Naive thymus-derived CD8-positive, alpha-beta T cell (primary cell): ENCODE measurements around the gene HOXA7. TPM values are rescaled to one million over a fixed set of nuclear protein-coding genes. Genes with fewer than 3 reads are reported as not detected.

ENCODE experiments used
- ATAC-seq, 2 donors: fragments of 150-1000 bp; cut with Tn5 transposase in 1 of 2; sonication (Bioruptor Pico), chemical (Tn5 transposase) in 1 of 2; 1 replicate in 1 of 2; 2 replicates in 1 of 2; pipeline ENCODE4 v1.10.0; 2021; ENCODE audit warnings: mild to moderate bottlenecking in 2 of 2, moderate library complexity in 2 of 2
- POLR2A ChIA-PET: fragments of 350-600 bp; sonication (Branson Sonifier 250); formaldehyde crosslinking; loops from one replicate; lab custom pipeline; 2021; ENCODE audit warnings: antibody characterized with exemption; lab: Charles Lee
- DNase-seq, 10 donors: peaks; one replicate each; pipeline versions ENCODE4 v3.0.0 to v3.0.0-alpha.2; 2020 to 2022
- H3K27ac Mint-ChIP-seq, 10 donors: one replicate each; pipeline ENCODE4 v1.8.0; 2020 to 2022; ENCODE audit warnings: mild to moderate bottlenecking in 10 of 10, mixed read lengths in 10 of 10, moderate library complexity in 4 of 10, inconsistent platforms in 1 of 10
- H3K27me3 Mint-ChIP-seq, 5 donors: one replicate each; pipeline ENCODE4 v1.8.0; 2021 to 2022; ENCODE audit warnings: mixed read lengths in 5 of 5
- H3K36me3 Mint-ChIP-seq, 3 donors: one replicate each; pipeline ENCODE4 v1.8.0; 2020 to 2022; ENCODE audit warnings: mixed read lengths in 3 of 3, mild to moderate bottlenecking in 2 of 3, inconsistent platforms in 1 of 3
- H3K4me1 Mint-ChIP-seq, 4 donors: one replicate each; pipeline ENCODE4 v1.8.0; 2021 to 2022; ENCODE audit warnings: mixed read lengths in 4 of 4
- H3K4me3 Mint-ChIP-seq, 10 donors: one replicate each; pipeline ENCODE4 v1.8.0; 2020 to 2022; ENCODE audit warnings: mild to moderate bottlenecking in 10 of 10, mixed read lengths in 10 of 10, moderate library complexity in 6 of 10, inconsistent platforms in 1 of 10
- H3K9me3 Mint-ChIP-seq, 9 donors: one replicate each; pipeline ENCODE4 v1.8.0; 2020 to 2022; ENCODE audit warnings: mixed read lengths in 9 of 9, mild to moderate bottlenecking in 3 of 9, inconsistent platforms in 1 of 9, moderate library complexity in 1 of 9
- polyA plus RNA-seq, 3 donors: library from polyadenylated mRNA; unstranded; fragments of 300-500 nt; fragmentation: Illumina TruSeq; gene quantifications; one replicate each; pipeline ENCODE4 v1.2.3, GENCODE V29; 2021
- total RNA-seq, 8 experiments: library from RNA in 2 of 8; stranded (reverse) in 2 of 8; gene quantifications; one replicate each; pipeline ENCODE4 v1.2.3 and lab custom pipeline; 2021 to 2026

Gene HOXA7
- total and polyA plus RNA-seq, 5 experiments from 2014 or later, result not detected

DNA sequence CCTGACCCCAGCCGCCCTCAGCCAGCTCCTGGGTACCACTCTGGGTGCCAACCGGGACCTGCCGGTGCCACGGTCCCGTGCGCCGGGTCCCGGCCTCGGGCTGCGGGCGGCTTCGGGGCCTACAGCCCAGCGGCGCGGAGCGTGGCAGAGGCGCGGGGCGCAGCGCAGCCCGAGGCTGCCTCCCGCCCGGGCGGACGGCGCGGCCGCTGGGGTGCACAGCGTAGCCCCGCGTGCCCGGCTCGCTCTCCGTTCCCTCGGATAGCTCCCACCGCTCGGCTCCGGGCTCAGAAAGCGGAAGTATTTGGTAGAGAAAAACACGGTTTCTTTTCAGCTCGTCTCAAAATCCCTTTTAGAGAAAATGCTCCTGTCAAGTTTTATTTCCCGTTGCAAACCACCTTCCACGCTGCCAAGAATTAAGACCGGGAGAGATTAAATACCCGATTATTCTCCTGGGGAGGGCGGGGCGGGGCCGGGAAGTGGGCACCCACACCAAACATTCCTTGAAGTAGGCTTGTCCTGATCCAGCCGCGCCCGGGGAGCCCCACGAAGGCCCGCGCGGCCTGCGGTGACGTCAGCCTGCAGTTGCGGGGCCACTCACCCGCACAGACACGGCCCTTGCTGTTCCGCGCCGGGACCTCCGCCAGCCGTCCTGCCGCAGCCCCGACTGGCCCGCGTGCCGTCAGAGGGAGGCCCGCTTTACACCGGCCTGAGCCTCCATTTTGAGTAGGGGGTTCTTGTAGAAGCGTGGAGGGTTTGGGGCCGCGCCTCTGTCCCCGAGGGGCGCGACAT is 36.3 kb upstream of the HOXA7 start:
- POLR2A ChIA-PET, result interaction anchor here (0.6 to 1.4 kb wide), 3 partner anchors 20 to 729 kb away, joined by 3 to 4 read pairs (median 4); no protein-coding TSS in a partner anchor
- H3K9me3 Mint-ChIP-seq, result peaks cover 0 to 8% (median 0%) of the 10 kb centered on the region in 9 donors
- H3K4me1 Mint-ChIP-seq, result peaks cover 18 to 41% (median 36%) of the 10 kb centered on the region in 4 donors
- H3K4me3 Mint-ChIP-seq, result peak overlapping the region; percentile 49 to 83 (median 74)
- peak; percentile 57 to 61 for ATAC-seq
- no peak for DNase-seq
- H3K36me3 Mint-ChIP-seq, result peaks cover 2 to 6% (median 5%) of the 10 kb centered on the region in 3 donors
- peak overlapping the region in 1 of 10 donors; percentile 65 for H3K27ac Mint-ChIP-seq
- H3K27me3 Mint-ChIP-seq, result peaks cover 67 to 99% (median 78%) of the 10 kb centered on the region in 5 donors

- POLR2A ChIA-PET, result interaction anchor here (0.6 to 1.4 kb wide), 2 partner anchors 19 to 541 kb away, joined by 4 read pairs; no protein-coding TSS in a partner anchor
- ATAC-seq (peak in 1 of 2 donors; percentile 13), DNase-seq (no peak)
- Mint-ChIP-seq H3K4me3 (peak overlapping the region; percentile 34 to 82 (median 67)), H3K27ac (peak overlapping the region in 1 of 10 donors; percentile 52), H3K27me3 (peaks cover 67 to 99% (median 78%) of the 10 kb centered on the region in 5 donors), H3K36me3 (peaks cover 0 to 6% (median 2%) of the 10 kb centered on the region in 3 donors), H3K9me3 (peaks cover 0 to 4% (median 0%) of the 10 kb centered on the region in 9 donors), H3K4me1 (peaks cover 19 to 49% (median 41%) of the 10 kb centered on the region in 4 donors)
Observed at GRCh38 chr7:27191833-27192545, 35.5 kb upstream of the HOXA7 start.

GRCh38 chr7:27191161-27191731 is 34.8 kb upstream of the HOXA7 start:
- POLR2A ChIA-PET, result interaction anchor here (1.1 to 1.6 kb wide), 2 partner anchors 8 to 34 kb away, joined by 3 to 5 read pairs; partner anchors contain the start of genes HOXA13 and HOXA7
- Mint-ChIP-seq H3K27me3 (peaks cover 68 to 99% (median 79%) of the 10 kb centered on the region in 5 donors), H3K4me1 (peaks cover 19 to 52% (median 43%) of the 10 kb centered on the region in 4 donors), H3K27ac (peak overlapping the region in 1 of 10 donors; percentile 72), H3K9me3 (peaks cover 0 to 4% (median 0%) of the 10 kb centered on the region in 9 donors), H3K4me3 (peak overlapping the region in 6 of 10 donors; percentile 1 to 66 (median 32)), H3K36me3 (peaks cover 0 to 6% (median 2%) of the 10 kb centered on the region in 3 donors)
- no peak for DNase-seq
- no peak for ATAC-seq

- H3K4me1 Mint-ChIP-seq, result peaks cover 26 to 63% (median 54%) of the 10 kb centered on the region in 4 donors
- H3K27ac Mint-ChIP-seq, result peak overlapping the region in 5 of 10 donors; percentile 6 to 81 (median 44)
- H3K9me3 Mint-ChIP-seq, result peaks cover 0 to 4% (median 0%) of the 10 kb centered on the region in 9 donors
- POLR2A ChIA-PET, result interaction anchor here (1.1 to 1.6 kb wide), 2 partner anchors 10 to 33 kb away, joined by 3 to 5 read pairs; partner anchors contain the start of genes HOXA13 and HOXA7
- H3K4me3 Mint-ChIP-seq, result peak overlapping the region in 6 of 10 donors; percentile 12 to 88 (median 56)
- DNase-seq (no peak), ATAC-seq (no peak)
- peaks cover 0 to 9% (median 2%) of the 10 kb centered on the region in 3 donors for H3K36me3 Mint-ChIP-seq
- peaks cover 69 to 99% (median 82%) of the 10 kb centered on the region in 5 donors for H3K27me3 Mint-ChIP-seq
Observed at GRCh38 chr7:27189997-27190748, 33.7 kb upstream of the HOXA7 start.

- H3K36me3 Mint-ChIP-seq, result peaks cover 0 to 9% (median 2%) of the 10 kb centered on the region in 3 donors
- H3K4me3 Mint-ChIP-seq, result peak overlapping the region in 9 of 10 donors; percentile 32 to 88 (median 77)
- peaks cover 0 to 4% (median 0%) of the 10 kb centered on the region in 9 donors for H3K9me3 Mint-ChIP-seq
- peaks cover 69 to 99% (median 81%) of the 10 kb centered on the region in 5 donors for H3K27me3 Mint-ChIP-seq
- POLR2A ChIA-PET, result interaction anchor here (1.9 kb wide), 1 partner anchor 9 kb away, joined by 4 read pairs; no protein-coding TSS in a partner anchor
- H3K27ac Mint-ChIP-seq, result peak overlapping the region in 5 of 10 donors; percentile 6 to 81 (median 44)
- DNase-seq (no peak), ATAC-seq (no peak)
- peaks cover 32 to 70% (median 61%) of the 10 kb centered on the region in 4 donors for H3K4me1 Mint-ChIP-seq
Observed at GRCh38 chr7:27189295-27189996, 33.0 kb upstream of the HOXA7 start.

GRCh38 chr7:27188386-27189294 is 32.2 kb upstream of the HOXA7 start:
- POLR2A ChIA-PET, result interaction anchor here (1.3 to 3.5 kb wide), 3 partner anchors 9 to 16 kb away, joined by 3 to 18 read pairs (median 4); no protein-coding TSS in a partner anchor
- Mint-ChIP-seq H3K36me3 (peaks cover 0 to 9% (median 2%) of the 10 kb centered on the region in 3 donors), H3K27ac (peak overlapping the region in 9 of 10 donors; percentile 17 to 76 (median 55)), H3K4me3 (peak overlapping the region; percentile 63 to 88 (median 76)), H3K9me3 (peaks cover 0 to 4% (median 0%) of the 10 kb centered on the region in 9 donors), H3K4me1 (peaks cover 32 to 74% (median 66%) of the 10 kb centered on the region in 4 donors), H3K27me3 (peaks cover 63 to 99% (median 76%) of the 10 kb centered on the region in 5 donors)
- peak; percentile 35 to 54 for ATAC-seq
- DNase-seq, result peak in 5 of 10 donors; percentile 0 to 74 (median 50)

DNA sequence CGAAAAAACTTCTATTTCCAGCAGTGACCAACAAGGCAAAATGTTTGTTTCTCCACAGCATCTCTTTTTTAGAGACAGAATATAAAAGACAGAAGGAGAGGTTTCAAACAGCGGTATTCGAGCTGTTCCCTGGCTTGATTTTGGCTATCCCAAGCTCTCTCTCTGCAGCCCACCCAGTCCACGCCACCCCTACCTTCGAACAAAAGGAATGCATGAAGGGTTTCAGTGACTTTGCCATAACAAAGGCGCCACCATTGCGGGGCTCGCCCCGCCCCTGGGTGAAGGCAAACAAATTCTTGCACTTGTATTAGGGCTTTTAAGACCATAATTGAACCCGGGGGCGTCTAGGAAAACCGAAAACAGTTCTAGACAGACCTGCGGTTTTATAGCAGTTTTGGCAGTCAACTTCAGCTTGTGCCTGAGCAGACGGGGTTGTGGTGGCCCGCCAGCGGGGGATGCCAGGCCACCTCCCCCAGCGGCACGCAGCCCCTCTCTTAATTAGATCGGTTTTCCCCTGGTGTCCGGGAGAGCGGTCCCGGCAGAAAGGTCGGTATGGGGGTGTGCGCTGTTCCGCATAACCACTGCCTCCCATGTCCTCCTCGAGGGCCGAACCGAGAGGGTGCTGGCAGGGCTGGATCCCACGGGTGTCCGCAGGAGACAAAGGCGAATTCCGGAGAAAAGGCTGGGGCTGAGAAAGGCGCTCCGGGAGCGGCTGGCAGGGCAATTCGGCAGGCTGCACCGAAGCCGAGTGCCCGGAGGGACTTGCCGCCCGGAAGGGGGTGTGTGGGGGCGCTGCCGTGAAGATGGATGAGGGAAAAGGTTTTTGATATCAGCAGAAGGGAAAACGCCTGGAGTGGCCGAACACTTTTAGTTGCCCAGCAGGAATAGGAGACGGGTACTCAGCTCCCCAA is 31.3 kb upstream of the HOXA7 start:
- peak in 1 of 10 donors; percentile 17 for DNase-seq
- H3K9me3 Mint-ChIP-seq, result peaks cover 0 to 4% (median 0%) of the 10 kb centered on the region in 9 donors
- POLR2A ChIA-PET, result interaction anchor here (0.7 to 3.5 kb wide), 5 partner anchors 8 to 988 kb away, joined by 3 to 18 read pairs (median 3); no protein-coding TSS in a partner anchor
- peaks cover 61 to 100% (median 74%) of the 10 kb centered on the region in 5 donors for H3K27me3 Mint-ChIP-seq
- peak overlapping the region in 5 of 10 donors; percentile 17 to 75 (median 55) for H3K27ac Mint-ChIP-seq
- ATAC-seq, result no peak
- peak overlapping the region; percentile 63 to 88 (median 76) for H3K4me3 Mint-ChIP-seq
- H3K4me1 Mint-ChIP-seq, result peaks cover 33 to 73% (median 64%) of the 10 kb centered on the region in 4 donors
- H3K36me3 Mint-ChIP-seq, result peaks cover 0 to 9% (median 2%) of the 10 kb centered on the region in 3 donors

- POLR2A ChIA-PET, result interaction anchor here (0.7 to 3.5 kb wide), 6 partner anchors 7 to 987 kb away, joined by 3 to 18 read pairs (median 3); no protein-coding TSS in a partner anchor
- H3K9me3 Mint-ChIP-seq, result peaks cover 0 to 4% (median 0%) of the 10 kb centered on the region in 9 donors
- H3K4me1 Mint-ChIP-seq, result peaks cover 34 to 69% (median 57%) of the 10 kb centered on the region in 4 donors
Observed at GRCh38 chr7:27186668-27187474, 30.4 kb upstream of the HOXA7 start.

More at GRCh38 chr7:27186668-27187474, 30.4 kb upstream of the HOXA7 start:
- peaks cover 62 to 97% (median 76%) of the 10 kb centered on the region in 5 donors for H3K27me3 Mint-ChIP-seq
- DNase-seq, result peak in 1 of 10 donors; percentile 3
- H3K27ac Mint-ChIP-seq, result peak overlapping the region in 2 of 10 donors; percentile 57 to 58
- ATAC-seq, result no peak
- peaks cover 0 to 9% (median 2%) of the 10 kb centered on the region in 3 donors for H3K36me3 Mint-ChIP-seq
- H3K4me3 Mint-ChIP-seq, result peak overlapping the region in 9 of 10 donors; percentile 16 to 85 (median 75)
